HG03558 (cell line): ENCODE measurements around the gene SUPT20H.
"Not testable (repeated sequence)": the region's sequence is repeated elsewhere in the genome, so short reads cannot be mapped to it uniquely, and the experiment has no call there.

Source experiments
- ATAC-seq: cut with Tn5 transposase; IDR thresholded peaks from one replicate; pipeline ENCODE4 v1.9.1; 2021; ENCODE audit warnings: moderate number of reproducible peaks; ENCODE audit not compliant: unreplicated experiment; ENCODE audit errors: extremely low read depth

SUPT20H gene

DNA sequence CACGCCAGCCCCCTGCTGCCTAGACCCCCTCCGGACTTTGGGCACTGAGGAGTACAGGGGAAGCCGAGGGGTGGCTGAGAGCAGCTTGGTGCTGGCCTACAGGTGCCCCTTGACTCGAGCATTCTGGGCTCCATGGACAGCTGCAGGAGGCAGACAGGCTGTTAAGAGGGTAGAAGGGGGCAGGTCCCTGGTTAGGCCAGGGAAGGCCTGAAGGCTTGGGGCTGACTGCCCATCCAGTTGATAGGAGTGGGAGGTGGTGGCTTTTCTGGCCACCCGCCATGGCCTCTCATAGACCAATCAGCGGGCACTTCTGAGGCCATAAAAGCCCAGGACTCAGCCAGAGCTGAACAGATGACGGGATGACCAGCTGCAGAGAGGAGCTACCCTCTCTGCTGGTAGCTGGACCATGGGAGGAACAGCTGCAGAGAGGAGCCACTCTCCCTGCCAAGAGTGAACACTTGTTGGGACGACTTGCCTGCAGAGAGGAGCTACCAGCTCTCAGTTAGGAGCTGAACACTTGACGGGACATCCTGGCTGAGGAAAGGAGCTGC lies 10.7 kb upstream of the SUPT20H start:
- ATAC-seq = no peak

DNA sequence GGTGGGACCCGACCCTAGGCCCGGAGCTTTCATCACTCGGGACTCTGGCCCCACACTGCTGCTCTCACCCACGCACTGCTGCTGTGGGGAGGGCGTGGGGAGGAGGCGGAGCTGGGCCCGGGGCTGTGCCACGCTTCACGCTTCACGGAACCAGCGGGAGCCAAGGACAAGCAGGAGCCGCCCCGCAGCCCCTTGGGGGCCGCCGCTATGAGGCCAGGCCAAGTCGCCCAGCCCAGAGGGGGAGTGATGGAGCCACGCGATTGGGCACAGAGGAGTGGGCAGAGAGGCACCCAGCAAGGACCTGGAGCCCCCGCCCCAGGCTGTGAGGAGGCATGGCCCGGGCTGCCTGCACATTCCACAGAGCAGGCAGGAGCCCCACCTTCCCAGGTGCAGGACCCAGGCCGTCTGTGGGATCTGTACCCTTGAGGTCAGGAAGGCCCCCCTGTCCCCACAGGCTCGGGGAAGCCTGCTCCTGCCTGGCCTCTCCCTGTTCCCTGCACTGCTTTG lies 10.2 kb upstream of the SUPT20H start:
- ATAC-seq = no peak

DNA sequence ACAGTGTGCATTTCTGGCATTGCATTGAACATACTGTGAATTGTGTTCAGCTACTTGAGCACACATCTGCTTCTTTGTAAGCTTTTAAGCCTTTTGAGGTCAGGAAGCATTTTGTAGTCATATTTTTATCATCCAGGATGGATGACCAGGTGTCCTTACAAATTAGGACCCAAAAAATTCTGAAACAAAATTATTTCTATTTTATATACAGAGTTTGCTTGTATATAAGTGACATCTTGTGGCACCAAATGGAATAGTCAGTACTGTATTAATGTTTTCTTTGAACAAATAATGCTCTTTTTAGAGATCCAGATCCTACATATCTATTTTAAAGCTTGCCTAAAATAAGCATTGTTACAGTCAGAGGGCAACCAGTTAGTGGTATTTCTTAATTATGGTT lies 9.5 kb upstream of the SUPT20H start:
- ATAC-seq = no peak

DNA sequence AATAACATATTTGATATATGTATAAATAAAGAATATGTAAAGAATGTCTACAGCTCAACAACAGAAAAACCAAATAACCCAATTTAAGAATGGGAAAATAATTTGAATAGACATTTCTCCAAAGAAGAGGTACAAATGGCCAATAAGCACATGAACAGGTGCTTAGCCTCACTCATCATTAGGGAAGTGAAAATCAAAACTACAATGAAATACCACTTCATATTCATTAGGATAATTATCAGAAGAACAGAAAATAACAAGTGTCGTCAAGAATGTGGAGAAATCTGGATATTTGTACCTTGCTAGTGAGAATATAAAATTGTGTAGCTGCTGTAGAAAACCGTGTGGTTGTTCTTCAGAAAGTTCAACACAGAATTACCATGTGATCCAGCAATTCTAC lies 8.4 kb upstream of the SUPT20H start:
- peak; percentile 66 for ATAC-seq

DNA sequence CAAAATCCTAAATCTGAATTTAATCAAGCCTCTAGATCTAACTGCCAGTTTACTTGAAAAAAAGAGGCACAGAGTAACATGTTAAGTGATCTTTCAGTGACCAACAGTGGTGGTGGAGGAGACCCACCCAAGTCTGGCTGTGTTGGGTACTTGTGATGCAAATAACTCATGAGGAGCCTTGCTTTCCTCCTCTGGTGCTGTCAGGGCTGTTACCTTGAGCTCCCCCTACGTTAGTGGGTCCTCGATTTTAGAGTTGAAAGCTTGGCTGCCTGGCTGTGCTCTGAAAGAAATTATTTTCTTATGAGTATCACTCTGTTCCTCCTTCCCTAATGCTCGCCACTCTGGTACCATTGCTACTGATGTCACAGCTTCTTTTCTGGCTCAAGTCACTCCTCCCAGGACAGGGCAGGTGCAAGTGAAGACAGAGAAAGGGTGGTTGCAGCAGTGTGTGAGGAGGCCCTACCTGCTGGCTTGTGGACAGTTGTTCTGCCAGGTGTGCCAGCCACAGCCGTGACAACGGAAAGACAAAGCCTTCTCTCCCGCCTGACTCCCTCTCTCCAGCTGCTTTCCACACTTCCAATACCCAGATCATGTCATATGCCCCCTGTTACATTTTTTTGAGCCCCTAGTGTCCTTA lies 6.5 kb upstream of the SUPT20H start:
- no peak for ATAC-seq

DNA sequence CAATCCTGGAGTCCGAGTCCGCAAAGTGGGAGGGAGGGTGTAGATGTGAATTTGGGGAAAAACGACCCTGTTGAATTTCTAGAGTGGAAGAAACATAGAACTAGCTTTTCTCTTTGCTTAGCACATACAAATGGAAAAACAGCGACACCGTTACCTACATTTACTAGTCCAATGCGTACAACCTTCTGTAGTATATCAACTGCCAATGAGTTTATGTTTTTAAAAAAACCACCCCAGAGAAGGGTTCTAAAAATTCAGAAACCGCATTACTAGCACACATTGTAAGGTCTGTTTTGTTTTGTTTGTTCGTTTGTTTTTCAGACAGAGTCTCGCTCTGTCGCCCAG lies 332 bp upstream of the SUPT20H start:
- no peak for ATAC-seq

DNA sequence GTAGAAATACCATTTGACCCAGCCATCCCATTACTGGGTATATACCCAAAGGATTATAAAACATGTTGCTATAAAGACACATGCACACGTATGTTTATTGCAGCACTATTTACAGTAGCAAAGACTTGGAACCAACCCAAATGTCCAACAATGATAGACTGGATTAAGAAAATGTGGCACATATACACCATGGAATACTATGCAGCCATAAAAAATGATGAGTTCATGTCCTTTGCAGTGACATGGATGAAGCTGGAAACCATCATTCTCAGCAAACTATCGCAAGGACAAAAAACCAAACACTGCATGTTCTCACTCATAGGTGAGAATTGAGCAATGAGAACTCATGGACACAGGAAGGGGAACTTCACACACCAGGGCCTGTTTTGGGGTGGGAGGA lies 3.3 kb downstream of the SUPT20H start:
- not testable (repeated sequence) for ATAC-seq

DNA sequence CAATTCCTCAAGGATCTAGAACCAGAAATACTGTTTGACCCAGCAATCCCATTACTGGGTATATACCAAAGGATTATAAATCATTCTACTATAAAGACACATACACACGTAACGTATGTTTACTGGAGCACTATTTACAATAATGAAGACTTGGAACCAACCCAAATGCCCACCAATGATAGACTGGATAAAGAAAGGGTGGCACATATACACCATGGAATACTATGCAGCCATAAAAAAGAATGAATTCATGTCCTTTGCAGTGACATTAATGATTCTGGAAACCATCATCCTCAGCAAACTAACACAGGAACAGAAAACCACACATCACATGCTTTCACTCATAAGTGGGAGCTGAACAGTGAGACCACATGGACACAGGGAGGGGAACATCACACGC lies 6.4 kb downstream of the SUPT20H start:
- not testable (repeated sequence) for ATAC-seq

DNA sequence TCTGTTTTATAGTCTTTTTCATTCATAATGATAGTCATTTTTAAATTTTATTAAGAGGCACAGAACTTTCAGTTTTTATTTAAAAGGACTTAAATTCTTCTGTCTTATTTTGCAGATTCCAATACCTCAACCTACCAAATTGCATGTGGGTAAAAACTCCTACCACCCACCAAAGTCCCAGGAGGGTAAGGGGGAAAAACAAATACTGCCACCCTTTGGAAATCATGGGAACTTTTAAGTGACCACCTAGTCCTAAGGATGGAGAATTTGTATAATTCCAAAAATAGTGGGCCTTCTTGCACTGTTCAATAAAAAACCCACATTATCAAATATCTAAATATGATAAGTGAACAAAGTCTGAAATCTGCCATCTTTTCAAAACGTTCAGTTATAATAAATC lies 9.7 kb downstream of the SUPT20H start:
- no peak for ATAC-seq

DNA sequence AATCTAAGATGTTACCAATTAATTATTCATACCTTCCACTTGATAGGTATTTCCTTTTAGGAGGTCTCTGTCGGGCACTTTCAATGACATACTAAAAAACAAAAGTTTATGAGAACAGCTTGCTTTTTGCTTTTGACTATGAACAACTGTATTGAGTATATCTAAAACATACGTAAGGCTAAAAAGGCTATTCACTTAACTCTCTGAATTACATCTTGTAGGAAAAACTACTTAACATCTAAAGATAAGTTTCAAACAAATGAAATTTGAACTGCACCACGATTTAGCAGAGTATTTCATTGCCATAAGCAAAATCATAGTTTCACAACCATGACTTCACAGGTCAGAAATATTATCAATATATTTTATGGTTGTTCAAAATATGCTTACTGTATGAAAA lies 11.6 kb downstream of the SUPT20H start:
- no peak for ATAC-seq

DNA sequence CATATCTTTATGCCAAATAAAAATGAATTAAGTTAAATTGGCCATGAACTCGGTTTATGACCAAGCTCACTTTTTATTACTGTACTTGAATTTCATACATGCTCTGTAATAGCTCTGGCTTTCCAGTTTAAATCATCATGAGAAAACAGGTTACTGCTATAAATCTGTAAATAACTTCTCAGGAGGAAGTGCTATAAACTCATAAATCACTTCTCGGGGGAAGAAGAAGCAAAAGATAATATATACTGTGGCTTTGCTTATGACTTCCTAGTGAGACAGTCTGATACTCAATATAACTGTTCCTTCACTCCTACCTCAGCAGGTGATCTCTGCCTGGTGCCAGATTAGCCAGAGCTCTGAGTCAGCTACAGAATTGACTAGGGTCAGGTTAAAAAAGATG lies 12.5 kb downstream of the SUPT20H start:
- no peak for ATAC-seq

DNA sequence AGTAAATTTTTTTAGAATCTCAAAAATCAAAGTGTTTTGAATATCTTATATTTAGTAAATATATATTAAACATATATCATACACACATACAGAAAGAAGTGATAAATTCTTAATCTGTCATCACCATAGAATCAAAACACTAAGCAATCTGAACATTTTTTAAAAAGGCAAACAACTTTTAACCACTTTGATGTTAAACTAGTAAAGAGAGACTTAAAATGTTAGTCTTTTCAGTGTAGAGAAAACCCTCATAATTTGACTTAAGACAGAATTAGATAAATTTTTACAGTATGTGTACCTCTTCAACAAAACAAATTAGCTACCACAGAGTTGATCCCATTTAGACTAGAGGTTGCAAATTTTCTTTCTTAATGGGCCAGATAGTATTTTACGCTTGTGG lies 13.4 kb downstream of the SUPT20H start:
- no peak for ATAC-seq

DNA sequence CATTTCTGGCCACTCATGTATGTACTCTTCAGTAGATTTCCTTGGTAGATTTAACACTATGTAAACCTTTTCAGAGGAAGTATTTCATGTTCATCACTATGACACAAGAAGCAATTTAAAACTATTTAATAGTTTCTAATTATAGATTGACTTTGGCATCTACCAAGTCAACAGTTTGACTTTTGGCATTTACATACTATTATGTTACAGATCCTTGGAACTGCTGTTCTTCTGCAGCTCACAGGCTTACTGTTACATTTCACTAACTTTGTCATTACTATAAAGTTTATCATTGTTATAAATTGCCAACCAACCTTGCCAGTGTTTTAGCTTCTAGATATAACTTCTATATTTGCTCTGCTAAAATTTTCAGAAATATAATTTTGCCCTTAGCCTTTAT lies 18.7 kb downstream of the SUPT20H start:
- no peak for ATAC-seq

DNA sequence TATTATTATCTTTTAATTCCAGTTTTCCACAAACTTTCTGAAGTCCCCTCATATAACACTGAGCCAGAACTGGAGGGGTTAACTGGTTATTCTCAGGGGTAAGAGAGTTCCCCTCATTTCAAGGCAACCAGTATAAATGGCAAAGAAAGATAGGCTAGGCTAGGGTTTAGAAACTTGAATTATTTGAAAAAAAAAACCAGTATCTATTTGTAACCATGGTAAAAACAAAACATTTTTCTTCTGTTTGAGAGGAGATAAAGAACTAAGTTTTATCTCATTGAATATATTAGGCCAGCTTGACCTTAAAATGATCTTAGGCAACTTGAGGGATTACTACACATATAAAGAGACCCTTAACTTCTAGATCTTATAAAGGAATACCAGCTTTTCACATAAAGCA lies 19.6 kb downstream of the SUPT20H start:
- no peak for ATAC-seq

DNA sequence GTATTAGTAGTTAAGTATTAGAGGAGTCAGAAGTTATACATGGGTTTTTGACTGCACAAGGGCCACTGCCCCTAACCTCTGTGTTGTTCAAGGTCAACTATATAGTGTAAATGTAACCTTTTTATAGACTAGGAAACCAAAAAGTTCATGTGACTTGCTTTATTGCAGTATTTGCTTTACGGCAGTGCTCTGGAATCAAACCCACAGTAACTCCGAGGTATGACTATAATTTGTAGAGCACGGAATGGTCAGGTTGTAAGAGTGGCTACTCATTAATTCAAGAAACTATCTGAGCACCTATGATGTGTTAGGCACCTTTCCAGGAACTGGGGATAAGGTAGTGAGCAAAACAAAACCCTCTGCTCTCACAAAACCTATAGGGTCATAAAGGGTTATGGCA lies 22.2 kb downstream of the SUPT20H start:
- ATAC-seq = no peak

DNA sequence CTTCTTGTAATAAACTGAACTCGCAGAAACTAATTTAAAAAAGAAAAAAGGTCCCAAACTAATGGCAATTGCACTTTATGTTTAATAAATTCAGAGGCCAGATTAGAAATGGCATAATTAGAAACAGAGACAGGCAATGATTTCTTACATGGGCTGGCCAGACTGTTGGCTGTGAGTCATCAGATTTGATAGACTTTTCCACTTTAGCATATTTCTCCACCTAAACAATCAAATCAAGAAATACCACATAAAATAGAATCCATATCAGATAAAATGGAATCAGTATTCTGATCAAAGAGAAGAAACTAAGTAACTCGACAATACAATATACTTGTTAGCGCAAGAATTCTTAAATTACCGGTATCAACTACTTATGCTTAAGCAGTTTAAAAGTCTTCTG lies 29.9 kb downstream of the SUPT20H start:
- ATAC-seq = no peak

DNA sequence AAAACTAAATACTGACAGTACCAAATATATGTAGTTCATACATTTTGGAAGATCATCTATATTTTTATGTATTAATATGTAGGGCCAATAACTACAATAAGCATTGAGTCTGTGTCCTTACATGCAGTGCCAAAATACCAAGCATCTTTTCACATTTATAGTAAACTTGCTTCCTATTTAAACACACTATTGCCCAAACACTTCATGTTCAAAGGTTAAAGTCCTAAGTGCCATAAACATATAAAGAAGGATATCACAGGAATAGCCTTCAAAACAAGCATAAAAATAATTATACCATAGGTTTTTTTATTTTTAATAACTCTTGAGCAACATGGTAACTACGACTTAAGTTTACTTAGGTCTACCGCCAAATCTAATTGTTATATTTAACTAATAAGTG lies 31.8 kb downstream of the SUPT20H start:
- no peak for ATAC-seq

DNA sequence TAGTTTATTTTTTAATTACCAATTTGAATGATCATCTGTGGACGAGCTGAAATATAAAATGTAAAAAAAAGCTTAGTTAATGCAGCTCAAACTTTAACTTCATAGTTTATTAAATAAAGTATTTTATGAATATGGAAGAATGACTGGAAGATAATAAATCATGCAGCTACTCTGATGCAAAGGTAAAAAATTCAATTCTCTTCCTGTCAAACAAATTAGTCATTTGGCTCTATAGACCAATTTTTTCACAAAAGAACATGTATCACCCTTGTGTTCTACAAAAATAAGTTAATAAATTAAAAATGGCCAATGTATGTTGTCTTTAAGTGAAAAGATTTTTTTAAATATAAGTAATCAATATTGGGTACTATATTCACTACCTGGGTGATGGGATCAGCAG lies 32.7 kb downstream of the SUPT20H start:
- no peak for ATAC-seq

DNA sequence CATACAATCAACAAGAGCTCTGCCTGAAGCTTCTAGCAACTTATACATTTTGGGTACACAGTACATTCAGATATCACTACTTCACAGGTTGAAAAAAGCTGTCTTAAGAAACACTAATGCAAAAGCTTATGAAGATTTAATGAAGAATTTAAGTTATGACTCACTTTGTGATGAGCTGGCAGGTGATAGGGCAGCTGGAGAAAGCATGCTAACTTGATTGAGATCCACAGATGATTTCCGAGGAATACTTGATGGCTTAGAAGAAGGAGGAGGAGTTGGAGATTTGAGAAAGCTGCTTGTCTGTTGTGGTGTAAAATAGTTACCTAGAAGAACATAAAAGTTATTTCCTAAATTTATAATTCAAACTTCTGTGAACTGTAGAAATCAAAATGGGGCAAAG lies 35.6 kb downstream of the SUPT20H start:
- no peak for ATAC-seq

DNA sequence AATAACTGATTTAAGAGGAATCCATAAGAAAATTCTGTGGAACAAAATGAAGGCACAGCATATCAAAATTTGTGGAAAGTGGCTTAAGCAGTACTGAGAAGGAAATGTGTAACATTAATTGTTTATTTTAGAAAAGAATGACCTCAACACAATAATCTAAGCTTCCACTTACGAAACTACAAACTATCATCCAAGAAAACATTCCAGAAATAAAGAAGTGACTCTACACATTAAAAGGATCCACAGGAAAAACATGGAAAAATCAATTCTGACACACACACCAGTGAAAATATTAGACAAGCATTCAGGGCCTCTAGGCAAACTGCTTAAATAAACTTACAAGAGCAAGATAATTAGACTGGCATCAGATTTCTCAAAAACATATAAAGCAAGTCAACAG lies 44.9 kb downstream of the SUPT20H start:
- no peak for ATAC-seq

DNA sequence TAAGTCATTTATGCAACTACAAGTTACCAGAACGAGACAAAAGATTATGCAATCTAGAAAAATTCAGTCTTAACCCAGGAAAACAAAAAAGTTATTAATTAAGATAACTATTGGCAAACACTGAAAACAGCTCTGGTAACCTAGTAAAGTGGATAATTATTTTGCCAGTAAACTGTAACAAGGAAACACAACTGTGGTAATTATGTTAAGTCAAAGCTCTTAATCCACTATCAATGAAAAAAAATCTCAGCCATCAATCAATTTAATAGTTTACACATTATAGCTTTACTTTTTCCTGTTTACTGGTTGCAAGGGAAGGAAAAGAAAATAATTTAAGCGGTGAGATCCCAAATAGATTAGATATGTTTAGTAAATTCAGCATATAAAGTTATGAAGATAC lies 47.7 kb downstream of the SUPT20H start:
- no peak for ATAC-seq

DNA sequence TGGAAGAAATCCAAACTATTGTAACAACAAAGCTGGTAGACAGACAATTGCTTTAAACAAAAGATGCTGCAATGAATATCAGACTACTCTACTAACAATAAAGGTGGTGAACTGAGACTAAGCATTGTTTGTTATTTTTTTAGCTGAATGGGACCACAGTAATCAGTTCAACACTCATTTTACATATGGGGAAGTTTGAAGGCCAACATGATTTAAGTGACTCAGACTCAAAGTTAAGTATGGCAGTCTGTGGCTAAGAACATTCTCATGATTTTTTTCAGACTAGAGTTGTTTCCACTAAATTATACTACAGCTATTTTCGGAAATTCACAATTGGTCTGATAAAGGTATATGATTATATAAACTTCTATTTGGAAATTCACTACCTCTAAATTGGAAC lies 48.5 kb downstream of the SUPT20H start:
- ATAC-seq = no peak

DNA sequence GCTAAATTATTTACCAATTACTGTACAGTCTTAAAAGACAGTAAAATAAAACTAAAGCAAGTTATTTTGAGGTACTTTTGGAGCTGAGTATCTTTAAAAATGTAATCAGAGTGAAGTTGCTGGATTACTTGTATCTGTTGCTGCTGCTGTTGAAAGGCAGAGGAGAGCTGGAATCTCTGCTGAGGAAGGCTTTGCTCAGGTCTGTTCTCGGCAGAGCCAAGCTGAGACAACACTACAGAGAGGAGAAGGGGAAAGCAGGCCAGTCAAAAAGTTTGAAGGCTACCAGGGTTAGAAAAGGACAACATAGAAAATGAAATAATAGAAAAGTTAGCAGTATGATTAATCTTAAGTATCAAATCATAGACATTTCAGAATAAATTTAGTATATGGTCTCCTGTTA lies 49.1 kb downstream of the SUPT20H start:
- no peak for ATAC-seq
